Spinal cord (tissue), 10 donors: ENCODE measurements around the gene SSU72. TPM values are rescaled to one million over a fixed set of nuclear protein-coding genes. Genes with fewer than 3 reads are reported as not detected.

Experiments
- DNase-seq, 6 donors: peaks; one replicate each; pipeline versions ENCODE4 v3.0.0 to v3.0.0-alpha.2; 2013 to 2015; ENCODE audit warnings: low spot score in 6 of 6, low read depth in 4 of 6
- H3K27ac ChIP-seq: one replicate; pipeline ENCODE4 v1.5.1; 2013; ENCODE audit warnings: low read depth, low read length, control low read depth
- H3K27me3 ChIP-seq: one replicate; pipeline ENCODE4 v1.6.1; 2013; ENCODE audit warnings: low read length; ENCODE audit not compliant: control insufficient read depth, insufficient read depth
- H3K36me3 ChIP-seq: one replicate; pipeline ENCODE4 v1.6.1; 2013; ENCODE audit warnings: low read length; ENCODE audit not compliant: control insufficient read depth, insufficient read depth
- H3K4me1 ChIP-seq: one replicate; pipeline ENCODE4 v1.6.1; 2013; ENCODE audit warnings: low read length; ENCODE audit not compliant: control insufficient read depth, insufficient read depth
- H3K4me3 ChIP-seq: one replicate; pipeline ENCODE4 v1.5.1; 2013; ENCODE audit warnings: low read depth, low read length, control low read depth
- H3K9me3 ChIP-seq: one replicate; pipeline ENCODE4 v1.6.1; 2013; ENCODE audit warnings: low read length; ENCODE audit not compliant: control insufficient read depth, insufficient read depth
- WGBS: methylation state at CpG from one replicate; pipeline ENCODE4 v1.1.5; 2013; ENCODE audit warnings: missing lambda C conversion rate; ENCODE audit not compliant: insufficient coverage; 5-methylcytosine and 5-hydroxymethylcytosine counted together
- polyA plus RNA-seq, 2 donors: library from polyadenylated mRNA; unstranded; fragments of 120-200 nt; gene quantifications; one replicate each; pipeline ENCODE4 v1.2.1, GENCODE V29; 2013; ENCODE audit not compliant: insufficient read length in 2 of 2
- total RNA-seq, 2 donors: library from RNA; depleted of rRNA in 1 of 2; stranded (reverse); fragments of 120-200 nt in 1 of 2; fragments of >200 nt in 1 of 2; gene quantifications; one replicate each; pipeline versions ENCODE4 v1.2.3 to v1.2.4, GENCODE V29; 2013 to 2014
- donor health status: healthy.

The SSU72 gene
- total and polyA plus RNA-seq, 4 donors = 42.1 to 121 (median 83.3) TPM

DNA sequence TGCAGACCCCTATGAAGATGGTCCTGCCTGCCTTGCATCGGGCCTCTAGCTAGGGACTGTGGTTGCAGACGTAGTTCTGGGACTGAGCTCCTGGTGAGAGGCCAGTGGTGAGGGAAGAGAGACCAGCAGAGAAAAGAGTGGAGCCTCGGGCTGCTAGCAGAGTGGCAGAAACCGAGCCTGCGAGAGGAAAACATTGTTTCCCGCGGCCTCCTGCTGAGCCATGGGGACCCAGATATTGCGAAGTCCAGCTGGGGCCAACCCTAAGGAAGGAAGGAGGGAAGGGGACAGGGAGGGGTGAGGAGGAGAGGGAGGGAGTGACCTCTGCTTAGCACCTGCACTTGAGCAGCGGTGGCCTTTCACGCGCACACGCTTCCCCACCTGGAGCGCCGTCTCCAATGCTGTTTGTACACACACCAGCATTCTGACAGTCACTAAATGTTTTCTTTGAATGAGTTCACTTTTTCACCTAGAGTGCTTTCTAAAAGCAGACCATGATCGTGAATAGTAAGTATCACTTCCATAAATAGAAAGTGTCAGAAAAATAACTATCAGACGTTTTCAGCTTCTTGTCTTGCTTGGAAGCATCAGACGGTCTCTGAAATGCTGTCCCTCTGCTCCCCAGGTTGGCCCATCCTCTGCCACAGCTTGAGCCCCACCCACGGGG is 27.8 kb upstream of the SSU72 start:
- Histone ChIP-seq H3K27ac (no peak overlapping the region), H3K9me3 (no peaks in the 10 kb centered on the region), H3K4me3 (no peak overlapping the region), H3K27me3 (peaks cover 23% of the 10 kb centered on the region), H3K4me1 (peaks cover 41% of the 10 kb centered on the region), H3K36me3 (peaks cover 36% of the 10 kb centered on the region)
- DNase-seq = no peak
- 43% methylated on average over 8 of the region's 18 CpGs for WGBS

DNA sequence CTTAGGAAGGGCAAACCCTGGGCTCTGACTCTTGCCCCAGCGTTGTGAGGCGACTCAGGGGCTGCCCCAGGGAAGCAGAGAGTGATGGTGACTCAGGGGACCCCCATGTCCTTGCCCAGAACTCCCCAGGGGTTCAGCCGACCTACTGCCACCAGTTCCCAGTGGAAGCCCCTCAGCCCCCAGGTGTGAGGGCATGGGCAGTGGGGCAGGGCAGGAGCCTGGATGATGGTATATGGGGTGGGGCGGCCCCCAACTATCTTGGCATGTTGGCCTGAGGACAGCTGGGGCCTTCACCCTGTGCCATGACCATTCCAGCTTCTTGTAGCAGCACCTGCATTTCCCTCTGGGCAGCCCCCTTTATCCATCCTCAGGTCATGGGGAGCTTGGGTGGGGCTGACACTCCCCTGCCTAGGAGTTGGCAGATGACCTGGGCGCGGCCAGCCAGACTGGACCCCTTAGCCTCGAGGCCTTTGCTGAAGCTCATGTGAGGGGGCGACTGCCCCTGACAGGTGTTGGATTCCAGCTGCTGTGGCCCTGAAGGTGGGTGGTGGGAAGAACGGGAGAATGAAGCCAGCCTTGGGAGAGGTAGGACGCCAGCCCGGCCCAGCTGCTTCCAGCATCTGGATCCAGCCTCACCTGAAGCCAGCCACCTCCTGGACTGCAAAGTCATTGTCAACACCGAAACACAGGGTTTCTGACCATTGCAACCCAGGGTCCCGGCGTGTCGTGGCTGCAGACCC is 27.1 kb upstream of the SSU72 start:
- WGBS = 86% methylated on average over 14 of the region's 15 CpGs
- H3K4me1 ChIP-seq = peaks cover 46% of the 10 kb centered on the region
- no peaks in the 10 kb centered on the region for H3K9me3 ChIP-seq
- peaks cover 33% of the 10 kb centered on the region for H3K36me3 ChIP-seq
- no peak for DNase-seq
- no peak overlapping the region for H3K27ac ChIP-seq
- H3K4me3 ChIP-seq = no peak overlapping the region
- H3K27me3 ChIP-seq = peaks cover 27% of the 10 kb centered on the region

DNA sequence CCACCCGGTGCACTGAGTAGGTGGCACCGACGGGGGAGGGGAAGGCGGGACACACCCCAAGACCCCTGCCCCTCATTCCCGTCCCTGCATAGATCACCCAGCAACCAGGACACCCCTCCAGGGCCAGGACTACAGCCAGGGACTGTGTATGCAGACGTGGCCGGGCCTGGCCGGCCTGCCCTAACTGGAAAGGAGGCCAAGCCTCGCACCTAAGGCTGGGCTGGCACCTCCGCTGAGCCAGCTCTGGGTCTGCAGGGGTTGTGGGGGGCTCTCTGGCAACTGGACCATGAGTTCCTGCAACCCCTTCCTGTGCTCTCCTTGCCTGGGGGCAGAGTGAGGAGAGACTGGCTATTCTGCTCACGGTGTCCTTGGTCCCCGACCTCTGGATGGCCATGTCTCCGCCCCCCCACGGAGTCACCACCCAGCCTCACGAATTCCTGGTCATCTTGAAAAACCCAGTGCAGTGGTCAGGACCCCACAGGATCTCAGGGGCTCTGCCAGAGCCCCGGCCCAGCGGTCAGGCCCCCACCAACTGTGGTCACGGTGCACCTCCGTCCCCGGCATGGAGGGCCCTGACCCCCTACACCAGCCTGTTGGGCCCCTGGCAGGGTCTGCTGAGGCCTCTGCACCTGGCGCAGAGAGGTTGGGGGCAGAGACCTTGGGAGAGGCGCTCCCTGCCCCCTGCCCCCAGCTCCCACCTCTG is 26.3 kb upstream of the SSU72 start:
- peak overlapping the region; percentile 18 for H3K4me3 ChIP-seq

DNA sequence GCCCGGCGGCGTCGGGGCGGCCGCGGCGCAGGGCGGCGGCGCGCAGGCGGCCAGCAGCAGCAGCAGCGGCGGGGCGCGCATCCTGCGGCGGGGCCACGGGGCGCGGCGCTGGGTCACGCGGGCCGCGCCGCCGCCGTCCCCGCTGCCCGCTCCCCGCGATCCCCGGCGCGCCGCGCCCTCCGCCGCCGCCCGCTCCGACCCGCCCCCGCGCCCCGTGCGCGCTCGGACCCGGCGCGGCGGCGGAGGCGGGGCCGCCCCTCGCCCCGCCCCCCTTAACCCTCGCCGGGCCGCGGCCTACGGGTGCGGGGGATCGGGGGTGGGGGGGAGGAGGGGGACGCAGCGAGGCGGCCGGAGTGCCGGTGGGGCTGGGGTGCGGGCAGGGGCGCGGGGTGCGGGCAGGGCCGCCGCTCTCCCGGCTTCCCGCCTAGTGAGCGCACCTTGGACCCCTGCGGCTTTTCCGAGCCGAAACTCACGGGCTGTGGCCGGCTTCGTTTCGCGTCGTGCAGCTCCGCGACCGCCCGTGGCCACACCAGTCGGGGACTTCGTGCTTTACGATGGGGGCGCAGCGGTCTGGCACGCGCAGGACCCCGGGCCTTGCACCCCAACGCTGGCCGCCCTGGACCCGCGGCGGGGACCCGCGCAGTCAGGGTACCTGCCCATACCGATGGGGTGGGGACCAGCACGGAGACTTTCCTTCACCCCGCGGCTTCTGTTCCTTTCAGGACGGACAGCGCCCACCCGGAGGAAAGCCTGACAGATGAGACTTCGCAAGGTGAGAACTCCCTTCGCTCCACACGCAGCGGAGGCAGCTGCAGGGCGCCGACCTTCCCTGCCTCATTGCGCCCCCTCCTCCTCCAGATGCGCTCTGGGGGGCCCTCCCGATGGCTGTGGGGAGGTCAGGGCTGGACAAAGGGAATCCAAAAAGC is 25.5 kb upstream of the SSU72 start, which contains the start of gene FNDC10:
Gene FNDC10 (minus strand): TSS at position 201 of the 926 bp plus-strand sequence. CDS start 120 bp downstream, at position 81.
- WGBS = under 1% methylated on average over 103 of the region's 125 CpGs
- no peaks in the 10 kb centered on the region for H3K9me3 ChIP-seq
- peaks cover 32% of the 10 kb centered on the region for H3K36me3 ChIP-seq
- H3K4me1 ChIP-seq = peaks cover 46% of the 10 kb centered on the region
- H3K27ac ChIP-seq = no peak within 1 kb of the TSS
- DNase-seq = peak in 3 of 6 donors; percentile 31 to 67 (median 51)
- peak within 1 kb of the TSS; percentile 21 for H3K4me3 ChIP-seq
- H3K27me3 ChIP-seq = peaks cover 31% of the 10 kb centered on the region

More for the DNA sequence above, 26.3 kb upstream of the SSU72 start:
- peaks cover 31% of the 10 kb centered on the region for H3K27me3 ChIP-seq
- H3K36me3 ChIP-seq = peaks cover 32% of the 10 kb centered on the region
- no peak for DNase-seq
- H3K4me1 ChIP-seq = peaks cover 46% of the 10 kb centered on the region
- no peak overlapping the region for H3K27ac ChIP-seq
- H3K9me3 ChIP-seq = no peaks in the 10 kb centered on the region
- 75% methylated on average over 13 of the region's 22 CpGs for WGBS

DNA sequence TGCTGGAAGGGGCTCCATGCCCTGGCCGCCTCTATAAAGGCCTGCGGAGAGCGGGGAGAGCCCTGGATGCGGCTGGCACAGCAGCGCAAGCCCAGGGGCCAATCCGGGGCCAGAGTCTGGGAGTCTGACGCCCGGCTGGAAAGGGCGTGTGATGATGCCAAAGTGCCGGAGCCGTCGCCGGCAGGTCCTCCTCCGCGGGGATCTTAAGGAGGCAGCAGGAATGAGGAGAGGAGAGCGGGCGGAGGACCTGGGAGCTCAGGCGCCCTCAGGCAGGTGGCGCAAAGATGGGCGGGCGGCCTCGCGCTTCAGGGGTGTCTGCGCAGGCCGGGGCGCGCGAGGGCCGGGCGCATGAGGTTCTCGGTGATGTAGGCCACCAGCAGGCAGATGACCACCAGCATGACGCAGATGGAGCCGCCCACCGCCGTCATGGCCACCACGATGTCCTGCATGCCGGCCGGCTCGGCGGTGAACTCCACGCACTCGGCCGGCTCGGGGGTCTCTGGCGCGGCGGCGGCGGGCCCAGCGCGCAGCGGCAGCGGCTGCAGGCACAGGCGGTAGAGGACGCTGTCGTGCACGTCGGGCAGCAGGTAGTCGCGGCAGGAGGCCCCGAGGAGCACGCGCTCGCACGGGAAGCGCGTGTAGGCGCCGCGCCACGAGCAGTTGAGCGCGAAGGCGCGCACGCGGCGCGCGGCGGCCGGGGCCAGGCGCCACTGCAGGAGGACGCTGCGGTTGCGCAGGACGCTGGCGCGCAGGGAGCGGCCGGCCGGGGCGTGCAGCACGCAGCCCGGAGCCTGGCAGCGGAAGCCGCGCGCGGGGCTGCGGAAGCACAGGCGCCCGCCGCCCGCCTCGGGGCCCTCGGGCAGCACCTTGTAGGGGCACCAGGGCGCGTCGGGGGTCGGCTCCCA is 24.6 kb upstream of the SSU72 start:
- DNase-seq = peak in 3 of 6 donors; percentile 36 to 77 (median 63)
- H3K36me3 ChIP-seq = peaks cover 30% of the 10 kb centered on the region
- H3K27me3 ChIP-seq = peaks cover 31% of the 10 kb centered on the region
- H3K4me1 ChIP-seq = peaks cover 46% of the 10 kb centered on the region
- no peaks in the 10 kb centered on the region for H3K9me3 ChIP-seq
- 3% methylated on average over 111 of the region's 111 CpGs for WGBS
- peak overlapping the region; percentile 21 for H3K4me3 ChIP-seq
- no peak overlapping the region for H3K27ac ChIP-seq

DNA sequence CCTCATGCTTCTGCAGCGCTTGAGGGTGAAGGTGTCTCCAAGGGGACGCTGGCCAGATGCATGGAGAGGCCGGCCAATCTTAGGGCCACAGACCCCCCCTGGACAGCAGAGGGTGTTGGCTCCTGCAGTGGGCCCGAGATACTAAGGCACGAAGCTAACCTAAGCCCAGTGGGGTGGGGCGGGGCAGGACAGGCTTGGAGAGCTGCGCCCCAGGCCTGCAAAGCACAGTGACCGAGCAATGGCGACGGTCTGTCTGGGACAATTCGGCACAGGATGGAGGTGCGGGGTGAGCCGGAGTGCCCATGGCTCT is 24.0 kb upstream of the SSU72 start:
- Histone ChIP-seq H3K27me3 (peaks cover 31% of the 10 kb centered on the region), H3K27ac (no peak overlapping the region), H3K9me3 (no peaks in the 10 kb centered on the region), H3K4me3 (no peak overlapping the region), H3K36me3 (peaks cover 25% of the 10 kb centered on the region), H3K4me1 (peaks cover 46% of the 10 kb centered on the region)
- no peak for DNase-seq
- WGBS = 85% methylated on average over 13 of the region's 13 CpGs

DNA sequence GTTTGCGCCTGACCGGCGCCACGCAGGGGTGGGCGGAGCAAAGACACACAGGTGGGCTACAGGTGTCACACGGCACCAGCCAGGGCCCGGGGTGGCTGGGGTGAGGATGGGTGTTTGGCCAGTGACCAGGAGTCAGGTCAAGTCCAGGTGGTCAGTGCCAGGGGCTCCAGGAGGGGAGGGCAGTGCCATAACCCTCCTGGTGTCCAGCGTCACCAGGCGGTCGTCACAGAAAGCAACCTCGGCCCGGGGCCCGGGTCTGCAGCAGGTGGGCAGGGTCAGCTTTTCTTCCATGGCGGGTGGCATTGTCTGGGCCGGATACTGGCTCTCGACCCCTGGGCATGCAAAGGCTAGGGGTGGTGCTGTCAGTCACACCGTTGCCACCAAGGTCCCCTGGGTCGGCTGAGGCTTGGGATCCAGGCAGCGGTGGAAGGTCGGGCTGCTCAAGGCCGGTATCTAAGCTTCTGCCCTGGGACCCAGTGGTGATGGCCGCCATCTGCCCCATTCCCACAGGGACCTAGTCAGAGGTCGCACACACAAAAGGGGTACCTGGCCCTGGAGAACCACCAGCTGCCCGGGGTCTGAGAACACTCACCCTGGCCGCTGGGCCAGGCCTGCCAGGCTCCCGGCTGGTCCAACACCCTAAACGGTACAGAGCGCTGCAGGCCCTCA is 23.5 kb upstream of the SSU72 start:
- peaks cover 21% of the 10 kb centered on the region for H3K36me3 ChIP-seq
- DNase-seq = no peak
- 86% methylated on average over 28 of the region's 28 CpGs for WGBS
- H3K27me3 ChIP-seq = peaks cover 31% of the 10 kb centered on the region
- peaks cover 46% of the 10 kb centered on the region for H3K4me1 ChIP-seq
- no peak overlapping the region for H3K27ac ChIP-seq
- no peaks in the 10 kb centered on the region for H3K9me3 ChIP-seq
- H3K4me3 ChIP-seq = no peak overlapping the region

DNA sequence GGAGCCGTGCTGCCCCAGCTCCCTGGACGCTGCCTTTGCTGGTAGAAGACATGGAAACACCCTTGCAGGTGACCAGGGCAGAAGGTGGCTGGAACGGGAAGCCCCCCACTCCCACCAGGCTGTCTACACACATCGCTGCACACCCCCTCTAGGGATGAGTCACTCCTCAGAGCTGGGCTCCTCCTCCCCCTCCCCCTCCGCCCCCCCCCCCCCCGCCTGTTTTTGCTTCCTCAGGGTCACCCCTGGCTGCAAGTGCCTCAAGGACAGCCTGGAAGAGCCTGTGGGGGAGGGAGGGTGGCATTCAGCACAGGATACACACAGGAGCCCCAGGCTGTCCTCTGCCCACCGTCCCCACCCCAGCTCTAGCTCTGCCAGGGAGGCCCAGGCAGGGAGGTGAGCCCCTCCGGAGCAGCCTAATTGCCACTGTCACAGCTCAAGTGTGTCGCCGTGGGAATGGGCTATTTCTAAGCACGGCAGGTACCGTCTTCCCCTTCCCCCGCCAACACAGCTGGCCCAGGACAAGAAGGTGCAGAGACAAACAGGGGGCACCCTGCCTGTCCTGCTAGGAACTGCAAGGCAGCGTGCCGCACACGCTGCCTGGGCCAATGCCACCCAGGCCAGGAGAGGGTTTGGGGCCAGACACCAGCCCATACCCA is 22.7 kb upstream of the SSU72 start:
- Histone ChIP-seq H3K4me3 (no peak overlapping the region), H3K9me3 (no peaks in the 10 kb centered on the region), H3K27ac (no peak overlapping the region), H3K4me1 (peaks cover 46% of the 10 kb centered on the region), H3K36me3 (peaks cover 15% of the 10 kb centered on the region), H3K27me3 (peaks cover 31% of the 10 kb centered on the region)
- WGBS = 14% methylated on average over 8 of the region's 16 CpGs
- no peak for DNase-seq
